ENCODE measurements around the gene NFE2L3.

DNA sequence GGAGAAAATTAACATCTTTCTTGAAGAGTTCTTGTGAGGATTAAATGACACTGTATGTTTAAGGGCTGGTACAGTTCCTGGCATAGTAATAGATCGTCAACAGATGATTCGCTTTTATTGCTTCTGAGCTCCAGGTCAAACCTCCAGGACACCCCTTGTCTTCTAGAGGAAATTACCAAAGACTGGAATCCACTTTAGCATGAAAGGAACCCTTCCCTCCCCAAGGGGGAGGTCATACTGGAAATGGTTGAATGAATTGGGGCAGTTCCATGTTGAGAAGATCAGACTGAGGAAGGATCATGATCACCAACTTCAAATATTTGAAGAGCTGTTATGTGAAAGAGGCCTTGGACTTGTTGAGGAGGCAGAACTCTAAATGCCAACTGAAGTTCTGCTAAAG lies 8.9 kb downstream of the NFE2L3 start:
- TF ChIP-seq POLR2A (IDR thresholded peaks at IDR 0.05; ENCODE audit: control extremely low read depth in 1 of 2, low read depth in 2 of 2, low read length in 2 of 2) (no peak), EZH2 (IDR thresholded peaks at IDR 0.05; ENCODE audit: low read depth, low read length, severe bottlenecking) (no peak), MAX (IDR thresholded peaks at IDR 0.05) (no peak), SP1 (IDR thresholded peaks at IDR 0.05; ENCODE audit: low read depth, low read length) (no peak), YY1 (IDR thresholded peaks at IDR 0.05; ENCODE audit: low read depth, low read length) (no peak), POU5F1 (IDR thresholded peaks at IDR 0.05; ENCODE audit: low read depth, low read length) (no peak), TEAD4 (IDR thresholded peaks at IDR 0.05; ENCODE audit: low read depth, low read length) (no peak), POLR2AphosphoS5 (IDR thresholded peaks at IDR 0.05; ENCODE audit: low read depth, low read length) (no peak), FOSL1 (IDR thresholded peaks at IDR 0.05; ENCODE audit: insufficient read depth, low read depth, low read length) (no peak)
- TF ChIP-seq, protein P1, sequence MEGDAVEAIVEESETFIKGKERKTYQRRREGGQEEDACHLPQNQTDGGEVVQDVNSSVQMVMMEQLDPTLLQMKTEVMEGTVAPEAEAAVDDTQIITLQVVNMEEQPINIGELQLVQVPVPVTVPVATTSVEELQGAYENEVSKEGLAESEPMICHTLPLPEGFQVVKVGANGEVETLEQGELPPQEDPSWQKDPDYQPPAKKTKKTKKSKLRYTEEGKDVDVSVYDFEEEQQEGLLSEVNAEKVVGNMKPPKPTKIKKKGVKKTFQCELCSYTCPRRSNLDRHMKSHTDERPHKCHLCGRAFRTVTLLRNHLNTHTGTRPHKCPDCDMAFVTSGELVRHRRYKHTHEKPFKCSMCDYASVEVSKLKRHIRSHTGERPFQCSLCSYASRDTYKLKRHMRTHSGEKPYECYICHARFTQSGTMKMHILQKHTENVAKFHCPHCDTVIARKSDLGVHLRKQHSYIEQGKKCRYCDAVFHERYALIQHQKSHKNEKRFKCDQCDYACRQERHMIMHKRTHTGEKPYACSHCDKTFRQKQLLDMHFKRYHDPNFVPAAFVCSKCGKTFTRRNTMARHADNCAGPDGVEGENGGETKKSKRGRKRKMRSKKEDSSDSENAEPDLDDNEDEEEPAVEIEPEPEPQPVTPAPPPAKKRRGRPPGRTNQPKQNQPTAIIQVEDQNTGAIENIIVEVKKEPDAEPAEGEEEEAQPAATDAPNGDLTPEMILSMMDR (IDR thresholded peaks at IDR 0.05; ENCODE audit: control extremely low read depth in 1 of 3, insufficient read depth in 1 of 3, low read depth in 1 of 3, low read length in 3 of 3), result no peak
